Transverse colon (tissue), 4 donors: Measurements from ENCODE around the gene AQP12A. TPM values are rescaled to one million over a fixed set of nuclear protein-coding genes. Genes with fewer than 3 reads are reported as not detected.

Experiments used
- DNase-seq: peaks from one replicate; pipeline ENCODE4 v3.0.0-alpha.2; 2019
- H3K27ac ChIP-seq, 4 donors: fragments of 200-600 bp; sonication (generic); 2 replicates each; pipeline ENCODE4 v1.5.1; 2016 to 2018; ENCODE audit warnings: inconsistent platforms in 4 of 4
- H3K27me3 ChIP-seq: fragments of 200-600 bp; sonication (generic); 2 replicates; pipeline ENCODE4 v1.5.1; 2017; ENCODE audit warnings: inconsistent platforms
- H3K36me3 ChIP-seq, 4 donors: fragments of 200-600 bp; sonication (generic); 2 replicates each; pipeline ENCODE4 v1.5.1; 2017 to 2019; ENCODE audit warnings: inconsistent platforms in 4 of 4
- H3K4me1 ChIP-seq, 4 donors: fragments of 200-600 bp; sonication (generic); 2 replicates each; pipeline ENCODE4 v1.5.1; 2017 to 2020; ENCODE audit warnings: inconsistent platforms in 4 of 4
- H3K4me3 ChIP-seq, 4 donors: fragments of 200-600 bp; sonication (generic); 1 replicate in 1 of 4; 2 replicates in 3 of 4; pipeline versions ENCODE4 v1.5.1 to v1.6.1; 2017 to 2019; ENCODE audit warnings: inconsistent platforms in 4 of 4
- H3K9me3 ChIP-seq, 2 donors: fragments of 200-600 bp; sonication (generic); 2 replicates each; pipeline ENCODE4 v1.5.1; 2017 to 2019; ENCODE audit warnings: inconsistent platforms in 2 of 2
- EP300 ChIP-seq: sonication (generic); formaldehyde crosslinking; IDR thresholded peaks from one replicate; pipeline ENCODE4 v1.6.1; 2017; ENCODE audit warnings: antibody characterized with exemption, low read depth
- POLR2A ChIP-seq: fragments of 450-650 bp; IDR thresholded peaks from one replicate; pipeline ENCODE4 v1.6.1; 2016; ENCODE audit warnings: antibody characterized with exemption, mild to moderate bottlenecking, moderate library complexity
- POLR2AphosphoS5 ChIP-seq, 3 donors: sonication (generic); formaldehyde crosslinking; IDR thresholded peaks; one replicate each; pipeline ENCODE4 v1.6.1; 2016; ENCODE audit warnings: antibody characterized with exemption in 3 of 3
- WGBS, 2 donors: methylation state at CpG; one replicate each; pipeline ENCODE4 v1.1.5; 2018; ENCODE audit warnings: low coverage in 1 of 2; 5-methylcytosine and 5-hydroxymethylcytosine counted together
- in situ Hi-C, 4 donors: fragments of 200-750 bp; cut with MboI; loops; one replicate each; pipeline versions ENCODE4 v1.15.0 to v1.15.1; 2017; ENCODE audit warnings: low sequenced_read_pairs in 3 of 4, low pct_ligation_motif_present in 1 of 4, low pct_unique_long_range_greater_than_20kb in 1 of 4
- intact Hi-C: fragments of 100-400 bp; cut with DNase I; formaldehyde crosslinking; loops from one replicate; pipeline ENCODE4 v1.15.1; 2023; ENCODE audit warnings: low total_unique reads
- total RNA-seq, 4 donors: library from RNA; depleted of rRNA; stranded (reverse); fragments of >200 nt; gene quantifications; one replicate each; pipeline ENCODE4 v1.1.0, GENCODE V29; 2016
- TF ChIP-seq, protein P1 (sequence below), 5 experiments: fragments of 200-600 bp in 3 of 5; fragments of 450-650 bp in 2 of 5; sonication (generic) in 3 of 5; IDR thresholded peaks; 1 replicate in 2 of 5; 2 replicates in 3 of 5; pipeline ENCODE4 v1.5.1; 2016 to 2017; ENCODE audit warnings: antibody characterized with exemption in 5 of 5, inconsistent platforms in 3 of 5, mild to moderate bottlenecking in 2 of 5, moderate library complexity in 1 of 5

Gene AQP12A
- total RNA-seq, 4 donors from 2014 or later, result not detected

DNA sequence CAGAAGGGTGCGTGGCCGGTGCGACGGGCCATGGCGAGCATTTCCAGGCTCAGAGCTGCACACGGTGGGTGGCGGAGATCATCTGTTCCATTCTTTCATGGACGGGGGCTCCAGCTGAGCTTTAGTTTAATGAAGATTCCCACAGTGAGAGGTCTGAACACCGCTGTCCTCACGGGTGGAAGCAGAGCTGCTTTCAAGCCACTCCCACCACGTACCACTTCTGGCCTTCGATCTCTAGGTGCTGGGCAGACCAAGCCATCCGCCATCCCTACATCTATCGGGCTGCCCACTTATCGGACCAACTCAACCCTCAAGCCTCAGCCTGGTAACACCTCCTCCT lies 47.9 kb upstream of the AQP12A start:
- H3K9me3 ChIP-seq, result no peaks in the 10 kb centered on the region
- in situ Hi-C loops (no loop called here), intact Hi-C loops (no loop called here)
- no peak for TF ChIP-seq POLR2AphosphoS5 (IDR thresholded peaks at IDR 0.05)
- 89% methylated on average over 15 of the region's 15 CpGs; no CpG with 5 or more reads in 1 of the 2 donors for WGBS, 2 donors
- H3K27me3 ChIP-seq, result peaks cover 52% of the 10 kb centered on the region
- no peak for DNase-seq
- no peak overlapping the region for H3K27ac ChIP-seq
- no peaks in the 10 kb centered on the region for H3K36me3 ChIP-seq
- H3K4me3 ChIP-seq, result no peak overlapping the region
- H3K4me1 ChIP-seq, result no peaks in the 10 kb centered on the region

DNA sequence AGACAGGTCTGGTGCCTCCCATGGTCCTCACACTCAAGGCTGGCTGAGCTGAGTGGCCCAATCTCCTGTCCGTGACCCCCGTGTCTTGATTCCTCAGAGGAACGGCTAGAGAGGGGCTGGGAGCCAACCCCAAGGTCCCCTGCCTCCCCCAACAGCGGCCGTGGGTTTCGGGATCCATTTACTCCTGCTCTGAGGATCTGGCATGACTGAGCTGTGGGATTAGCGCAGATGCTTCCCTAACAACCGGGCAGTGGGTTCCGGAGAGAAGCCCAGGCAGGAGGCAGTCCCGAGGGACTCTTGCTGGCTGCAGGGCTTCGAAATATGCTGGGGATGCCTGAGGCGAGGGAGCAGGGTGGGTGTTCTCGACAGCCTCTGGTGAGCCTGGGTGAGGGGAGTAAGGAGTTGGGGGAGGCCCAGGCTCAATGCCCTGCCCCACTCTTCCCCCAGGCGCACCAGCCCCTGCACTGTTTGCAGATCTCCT lies 47.5 kb upstream of the AQP12A start:
- 74% methylated on average over 14 of the region's 14 CpGs; no CpG with 5 or more reads in 1 of the 2 donors for WGBS, 2 donors
- Histone ChIP-seq H3K36me3 (no peaks in the 10 kb centered on the region), H3K27me3 (peaks cover 54% of the 10 kb centered on the region), H3K27ac (no peak overlapping the region), H3K4me3 (no peak overlapping the region), H3K9me3 (no peaks in the 10 kb centered on the region), H3K4me1 (no peaks in the 10 kb centered on the region)
- no peak for TF ChIP-seq POLR2A
- no peak for TF ChIP-seq POLR2AphosphoS5 (IDR thresholded peaks at IDR 0.05)
- in situ Hi-C loops (no loop called here), intact Hi-C loops (no loop called here)
- DNase-seq, result no peak

DNA sequence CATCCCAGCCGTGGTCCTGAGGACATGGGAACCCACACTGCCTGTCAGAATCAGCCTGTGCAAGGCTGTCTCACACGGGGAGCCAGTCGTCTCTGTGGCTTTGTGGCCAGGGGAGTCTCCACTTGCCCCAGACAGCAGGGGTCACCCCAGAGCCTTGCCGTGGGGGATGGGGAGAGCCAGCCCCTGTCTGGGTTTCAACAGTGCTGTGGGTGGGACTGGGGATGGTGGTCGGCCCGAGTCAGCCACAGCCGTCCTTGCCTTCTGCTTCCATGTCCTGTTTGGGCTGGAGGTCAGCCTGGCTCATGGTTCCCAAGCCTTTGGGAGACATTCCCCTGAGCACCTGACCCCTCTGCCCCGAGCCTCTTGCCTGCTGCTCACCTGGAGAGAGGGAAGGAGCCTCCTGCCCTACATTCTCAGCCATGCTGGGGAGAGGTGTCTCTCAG lies 46.8 kb upstream of the AQP12A start:
- TF ChIP-seq, protein P1, sequence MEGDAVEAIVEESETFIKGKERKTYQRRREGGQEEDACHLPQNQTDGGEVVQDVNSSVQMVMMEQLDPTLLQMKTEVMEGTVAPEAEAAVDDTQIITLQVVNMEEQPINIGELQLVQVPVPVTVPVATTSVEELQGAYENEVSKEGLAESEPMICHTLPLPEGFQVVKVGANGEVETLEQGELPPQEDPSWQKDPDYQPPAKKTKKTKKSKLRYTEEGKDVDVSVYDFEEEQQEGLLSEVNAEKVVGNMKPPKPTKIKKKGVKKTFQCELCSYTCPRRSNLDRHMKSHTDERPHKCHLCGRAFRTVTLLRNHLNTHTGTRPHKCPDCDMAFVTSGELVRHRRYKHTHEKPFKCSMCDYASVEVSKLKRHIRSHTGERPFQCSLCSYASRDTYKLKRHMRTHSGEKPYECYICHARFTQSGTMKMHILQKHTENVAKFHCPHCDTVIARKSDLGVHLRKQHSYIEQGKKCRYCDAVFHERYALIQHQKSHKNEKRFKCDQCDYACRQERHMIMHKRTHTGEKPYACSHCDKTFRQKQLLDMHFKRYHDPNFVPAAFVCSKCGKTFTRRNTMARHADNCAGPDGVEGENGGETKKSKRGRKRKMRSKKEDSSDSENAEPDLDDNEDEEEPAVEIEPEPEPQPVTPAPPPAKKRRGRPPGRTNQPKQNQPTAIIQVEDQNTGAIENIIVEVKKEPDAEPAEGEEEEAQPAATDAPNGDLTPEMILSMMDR (IDR thresholded peaks at IDR 0.05), result no peak
- TF ChIP-seq POLR2A, result no peak
- no peaks in the 10 kb centered on the region for H3K9me3 ChIP-seq
- no peaks in the 10 kb centered on the region for H3K36me3 ChIP-seq
- DNase-seq, result no peak
- H3K4me3 ChIP-seq, result no peak overlapping the region
- H3K27me3 ChIP-seq, result peaks cover 59% of the 10 kb centered on the region
- H3K4me1 ChIP-seq, result no peaks in the 10 kb centered on the region
- no peak overlapping the region for H3K27ac ChIP-seq
- 49% methylated on average over 8 of the region's 8 CpGs; no CpG with 5 or more reads in 1 of the 2 donors for WGBS, 2 donors
- in situ Hi-C loops, result no loop called here
- intact Hi-C loops, result no loop called here

DNA sequence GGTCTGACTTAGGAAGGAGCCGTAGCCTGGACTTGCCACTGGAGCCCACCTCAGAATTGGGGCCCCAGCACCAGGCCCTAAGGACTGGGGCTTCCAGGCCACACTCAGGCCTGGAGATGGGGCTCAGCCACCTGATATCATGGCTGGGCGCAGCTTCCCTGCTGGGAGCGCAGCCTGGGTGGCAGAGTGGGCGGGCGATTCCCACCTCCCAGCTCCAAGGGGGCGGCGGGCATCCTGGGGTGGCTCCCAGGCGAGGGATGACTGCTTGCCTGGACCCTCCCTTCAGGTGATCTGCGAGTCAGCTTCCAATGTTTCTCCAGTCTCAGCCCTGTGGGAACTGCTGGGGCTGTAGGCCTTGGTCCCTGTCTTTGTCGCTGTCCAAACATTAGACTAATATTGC lies 46.3 kb upstream of the AQP12A start:
- 85% methylated on average over 3 of the region's 10 CpGs; no CpG with 5 or more reads in 1 of the 2 donors for WGBS, 2 donors
- H3K9me3 ChIP-seq, result no peaks in the 10 kb centered on the region
- no peak overlapping the region for H3K27ac ChIP-seq
- DNase-seq, result no peak
- intact Hi-C loops (no loop called here), in situ Hi-C loops (no loop called here)
- no peaks in the 10 kb centered on the region for H3K36me3 ChIP-seq
- no peak for TF ChIP-seq POLR2A
- TF ChIP-seq, protein P1 (IDR thresholded peaks at IDR 0.05), result no peak
- TF ChIP-seq EP300, result no peak
- TF ChIP-seq POLR2AphosphoS5 (IDR thresholded peaks at IDR 0.05), result no peak
- no peak overlapping the region for H3K4me3 ChIP-seq
- H3K4me1 ChIP-seq, result no peaks in the 10 kb centered on the region
- H3K27me3 ChIP-seq, result peaks cover 59% of the 10 kb centered on the region

DNA sequence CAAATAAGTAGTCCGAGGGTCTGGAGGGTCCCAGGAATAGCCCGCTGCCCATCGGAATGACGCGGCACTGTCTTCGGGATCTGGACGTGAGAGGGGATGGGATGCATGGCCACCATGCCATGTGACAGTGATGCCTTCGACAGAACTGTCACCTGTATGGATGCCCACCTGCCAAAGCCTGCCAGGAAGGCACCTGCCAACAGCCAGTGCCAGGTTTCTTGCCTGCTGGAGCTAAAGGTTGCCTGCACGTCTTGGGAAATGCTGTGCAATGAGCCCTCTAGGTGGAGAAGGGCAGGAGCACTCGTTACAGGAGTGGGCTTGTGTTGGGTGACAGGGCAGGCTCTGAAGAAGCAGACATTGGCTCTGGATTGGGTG lies 45.9 kb upstream of the AQP12A start:
- no peak for TF ChIP-seq POLR2A
- no peak for TF ChIP-seq POLR2AphosphoS5 (IDR thresholded peaks at IDR 0.05)
- TF ChIP-seq, protein P1 (IDR thresholded peaks at IDR 0.05), result no peak
- TF ChIP-seq EP300, result no peak
- no peaks in the 10 kb centered on the region for H3K4me1 ChIP-seq
- no peak overlapping the region for H3K4me3 ChIP-seq
- H3K36me3 ChIP-seq, result no peaks in the 10 kb centered on the region
- H3K9me3 ChIP-seq, result no peaks in the 10 kb centered on the region
- H3K27me3 ChIP-seq, result peaks cover 63% of the 10 kb centered on the region
- no peak overlapping the region for H3K27ac ChIP-seq
- no peak for DNase-seq
- WGBS, 2 donors, result 74% methylated on average over 10 of the region's 10 CpGs; no CpG with 5 or more reads in 1 of the 2 donors
- in situ Hi-C loops (no loop called here), intact Hi-C loops (no loop called here)
